ENCODE measurements around the gene PAX4. TPM values are rescaled to one million over a fixed set of nuclear protein-coding genes. Genes with fewer than 3 reads are reported as not detected.
A peak's percentile ranks its signal among the peaks of the same experiment; 100 is the strongest.

PAX4 gene
- total RNA-seq, 4 donors from 2014 or later: not detected

DNA sequence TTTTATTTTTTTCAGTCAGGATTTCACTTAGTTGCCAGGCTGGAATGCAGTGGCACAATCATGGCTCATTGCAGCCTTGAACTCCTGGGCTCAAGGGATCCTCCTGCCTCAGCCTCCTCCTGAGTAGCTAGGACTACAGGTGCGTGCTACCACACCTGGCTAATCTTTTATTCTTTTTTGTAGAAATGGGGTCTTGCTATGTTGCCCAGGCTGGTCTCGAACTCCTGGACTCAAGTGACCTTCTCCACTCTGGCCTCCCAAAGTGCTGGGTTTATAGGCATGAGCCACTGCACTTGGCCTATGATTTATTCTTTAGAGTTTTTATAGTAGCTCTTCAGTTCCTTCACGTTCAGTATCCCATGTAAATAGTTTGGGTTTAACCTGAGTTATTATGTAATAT, 39.6 kb upstream of the PAX4 start:
- H3K4me1 ChIP-seq: peaks cover 0 to 29% (median 23%) of the 10 kb centered on the region in 3 donors
- H3K27ac ChIP-seq: no peak overlapping the region

DNA sequence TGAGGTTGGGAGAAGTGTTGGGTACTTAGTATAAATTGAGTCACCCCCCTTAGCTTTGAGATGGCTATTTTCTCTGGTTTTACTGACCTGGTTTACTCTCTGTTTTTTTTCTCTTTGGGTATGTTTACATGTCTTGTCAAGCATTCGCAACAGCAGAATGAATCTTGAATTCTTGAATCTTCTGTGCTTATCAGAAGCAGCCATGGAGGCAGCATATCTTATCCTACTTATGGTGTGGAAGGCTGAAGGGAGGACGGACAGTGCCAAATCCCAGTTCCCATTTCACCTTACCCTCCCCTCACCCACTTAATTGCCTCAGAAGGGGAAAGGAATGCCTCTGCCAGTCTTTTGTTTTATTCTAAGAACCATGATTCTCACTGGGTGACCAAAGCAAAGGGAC, 37.8 kb upstream of the PAX4 start:
- H3K27ac ChIP-seq: no peak overlapping the region
- H3K4me3 ChIP-seq: no peak overlapping the region
- H3K36me3 ChIP-seq: peaks cover 0 to 33% (median 0%) of the 10 kb centered on the region in 3 donors
- DNase-seq: no peak
- 82 to 90% methylated on average over 2 of the region's 2 CpGs for WGBS, 2 donors
- H3K27me3 ChIP-seq: no peaks in the 10 kb centered on the region
- H3K9me3 ChIP-seq: no peaks in the 10 kb centered on the region
- TF ChIP-seq, protein P1, sequence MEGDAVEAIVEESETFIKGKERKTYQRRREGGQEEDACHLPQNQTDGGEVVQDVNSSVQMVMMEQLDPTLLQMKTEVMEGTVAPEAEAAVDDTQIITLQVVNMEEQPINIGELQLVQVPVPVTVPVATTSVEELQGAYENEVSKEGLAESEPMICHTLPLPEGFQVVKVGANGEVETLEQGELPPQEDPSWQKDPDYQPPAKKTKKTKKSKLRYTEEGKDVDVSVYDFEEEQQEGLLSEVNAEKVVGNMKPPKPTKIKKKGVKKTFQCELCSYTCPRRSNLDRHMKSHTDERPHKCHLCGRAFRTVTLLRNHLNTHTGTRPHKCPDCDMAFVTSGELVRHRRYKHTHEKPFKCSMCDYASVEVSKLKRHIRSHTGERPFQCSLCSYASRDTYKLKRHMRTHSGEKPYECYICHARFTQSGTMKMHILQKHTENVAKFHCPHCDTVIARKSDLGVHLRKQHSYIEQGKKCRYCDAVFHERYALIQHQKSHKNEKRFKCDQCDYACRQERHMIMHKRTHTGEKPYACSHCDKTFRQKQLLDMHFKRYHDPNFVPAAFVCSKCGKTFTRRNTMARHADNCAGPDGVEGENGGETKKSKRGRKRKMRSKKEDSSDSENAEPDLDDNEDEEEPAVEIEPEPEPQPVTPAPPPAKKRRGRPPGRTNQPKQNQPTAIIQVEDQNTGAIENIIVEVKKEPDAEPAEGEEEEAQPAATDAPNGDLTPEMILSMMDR (IDR thresholded peaks at IDR 0.05): no peak
- TF ChIP-seq POLR2A (IDR thresholded peaks at IDR 0.05): no peak
- intact Hi-C loops (cut with DNase I): no loop called here
- peaks cover 0 to 38% (median 27%) of the 10 kb centered on the region in 3 donors for H3K4me1 ChIP-seq

More for the DNA sequence above, 39.6 kb upstream of the PAX4 start:
- H3K36me3 ChIP-seq: peaks cover 0 to 45% (median 0%) of the 10 kb centered on the region in 3 donors
- no peak for DNase-seq
- H3K27me3 ChIP-seq: no peaks in the 10 kb centered on the region
- WGBS, 2 donors: 81 to 84% methylated on average over 3 of the region's 3 CpGs
- H3K9me3 ChIP-seq: no peaks in the 10 kb centered on the region
- intact Hi-C loops (cut with DNase I): no loop called here
- H3K4me3 ChIP-seq: no peak overlapping the region
- no peak for TF ChIP-seq POLR2A (IDR thresholded peaks at IDR 0.05)
- TF ChIP-seq, protein P1 (IDR thresholded peaks at IDR 0.05): no peak

DNA sequence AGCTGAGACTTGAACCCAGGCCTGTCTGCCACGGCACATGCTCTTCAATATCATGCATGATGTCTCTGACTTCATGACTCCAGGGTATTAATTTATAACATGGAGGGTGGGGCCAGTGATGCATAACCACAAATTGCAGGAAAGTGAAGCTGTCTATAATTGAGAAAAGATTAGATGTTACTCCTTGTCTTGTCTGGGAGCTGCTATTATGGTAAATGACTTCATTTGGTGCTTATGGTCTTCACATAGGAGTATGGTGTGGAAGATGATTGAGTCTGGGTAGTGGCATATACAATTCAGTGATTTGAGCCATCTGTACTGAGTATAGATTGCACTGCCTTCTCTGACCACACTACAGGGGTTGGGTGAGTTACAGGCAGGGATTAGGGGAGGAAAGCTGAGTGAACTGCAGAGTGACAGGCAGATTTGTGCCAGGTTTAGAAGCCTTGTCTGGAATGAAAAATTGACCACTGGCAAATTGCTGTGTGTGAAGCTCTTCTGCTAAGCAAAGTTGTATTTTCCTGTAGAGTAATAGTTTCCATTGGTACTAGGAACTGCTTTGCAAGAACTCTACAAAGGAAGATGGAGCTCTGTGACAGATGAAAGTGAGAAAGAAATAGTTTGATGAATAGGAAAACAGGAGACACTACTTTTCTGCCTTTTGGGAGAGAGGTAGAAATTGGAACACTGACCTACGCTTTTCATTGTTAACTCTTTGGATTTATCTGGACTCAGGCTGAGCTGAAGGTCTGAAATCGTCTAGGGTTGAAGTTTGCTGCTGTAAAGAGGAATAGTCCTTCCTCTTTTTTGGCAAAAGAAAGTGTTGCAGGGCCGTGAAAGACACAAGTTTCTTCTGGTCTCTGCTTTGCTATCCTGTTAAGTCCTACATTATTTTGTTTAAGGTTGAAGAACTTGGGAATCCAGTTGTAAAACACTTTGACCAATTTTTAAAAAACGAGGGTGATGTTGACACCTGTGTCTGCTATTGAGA, 36.8 kb upstream of the PAX4 start:
- Histone ChIP-seq H3K27ac (no peak overlapping the region), H3K27me3 (no peaks in the 10 kb centered on the region), H3K36me3 (peaks cover 0 to 23% (median 0%) of the 10 kb centered on the region in 3 donors), H3K9me3 (no peaks in the 10 kb centered on the region), H3K4me1 (peaks cover 0 to 38% (median 27%) of the 10 kb centered on the region in 3 donors), H3K4me3 (no peak overlapping the region)
- intact Hi-C loops (cut with DNase I): no loop called here
- TF ChIP-seq, protein P1 (IDR thresholded peaks at IDR 0.05): no peak
- TF ChIP-seq POLR2A (IDR thresholded peaks at IDR 0.05): no peak
- WGBS, 2 donors: 46 to 56% methylated on average over 5 of the region's 5 CpGs
- no peak for DNase-seq

DNA sequence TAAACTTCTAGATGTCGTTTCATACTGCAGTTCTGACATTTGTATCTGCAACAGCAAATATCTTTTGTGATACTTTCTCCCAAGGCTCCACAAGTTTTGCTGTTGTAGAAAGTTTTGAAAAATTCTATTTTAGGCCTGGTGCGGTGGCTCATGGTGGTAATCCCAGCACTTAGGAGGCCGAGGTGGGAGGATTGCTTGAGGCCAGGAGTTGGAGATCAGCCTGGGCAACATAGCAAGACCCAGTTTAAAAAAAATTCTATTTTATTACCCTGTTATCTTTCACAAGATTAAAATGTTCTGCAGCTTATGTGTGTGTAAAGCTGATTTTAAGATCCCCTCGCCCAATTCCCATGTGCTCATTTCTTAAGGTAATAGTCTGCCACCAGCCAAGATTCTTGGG, 35.5 kb upstream of the PAX4 start:
- intact Hi-C loops (cut with DNase I): no loop called here
- H3K27ac ChIP-seq: no peak overlapping the region
- H3K4me3 ChIP-seq: peak overlapping the region in 1 of 4 donors; percentile 95
- H3K36me3 ChIP-seq: peaks cover 0 to 15% (median 0%) of the 10 kb centered on the region in 3 donors
- H3K27me3 ChIP-seq: no peaks in the 10 kb centered on the region
- no peak for DNase-seq
- TF ChIP-seq POLR2A (IDR thresholded peaks at IDR 0.05): no peak
- TF ChIP-seq, protein P1 (IDR thresholded peaks at IDR 0.05): no peak
- 90 to 92% methylated on average over 4 of the region's 4 CpGs for WGBS, 2 donors
- peaks cover 0 to 36% (median 27%) of the 10 kb centered on the region in 3 donors for H3K4me1 ChIP-seq
- H3K9me3 ChIP-seq: no peaks in the 10 kb centered on the region

Data from esophagus squamous epithelium (tissue), 5 donors.